ENCODE data around the gene SIN3B. TPM values are rescaled to one million over a fixed set of nuclear protein-coding genes. Genes with fewer than 3 reads are reported as not detected.
A peak's percentile ranks its signal among the peaks of the same experiment; 100 is the strongest.

The SIN3B gene
- total and polyA plus RNA-seq, 9 of the 15 experiments (the other 6 are each of a cell fraction or from before 2014, with no cell fraction given): 0.51 to 34.2 (median 14.3) TPM

- TF ChIP-seq THAP7 (CRISPR knock-in tag; IDR thresholded peaks at IDR 0.05): no peak
- TF ChIP-seq KDM5B (IDR thresholded peaks at IDR 0.05; ENCODE audit: insufficient replicate concordance, low read depth, low read length): no peak
- TF ChIP-seq ZNF165 (CRISPR knock-in tag; IDR thresholded peaks at IDR 0.05; ENCODE audit: borderline replicate concordance): no peak
- no peak for TF ChIP-seq ZNF239 (CRISPR knock-in tag; IDR thresholded peaks at IDR 0.05)
- no peak for TF ChIP-seq ZNF507 (tag; conservative IDR thresholded peaks at IDR 0.05)
- no peak for TF ChIP-seq ZSCAN32 (CRISPR knock-in tag; IDR thresholded peaks at IDR 0.05)
- TF ChIP-seq REST (IDR thresholded peaks at IDR 0.05; ENCODE audit: borderline replicate concordance): peak; percentile 27; the same call in 1 of the 2 replicates
- TF ChIP-seq REST (CRISPR knock-in tag; IDR thresholded peaks at IDR 0.05; ENCODE audit: low read depth): no peak
- no peak for TF ChIP-seq ZBTB12 (CRISPR knock-in tag; IDR thresholded peaks at IDR 0.05)
- no peak for TF ChIP-seq KAT7 (CRISPR knock-in tag; IDR thresholded peaks at IDR 0.05; ENCODE audit: borderline replicate concordance)
- TF ChIP-seq PREB (CRISPR knock-in tag; IDR thresholded peaks at IDR 0.05): no peak
- TF ChIP-seq, protein P1, sequence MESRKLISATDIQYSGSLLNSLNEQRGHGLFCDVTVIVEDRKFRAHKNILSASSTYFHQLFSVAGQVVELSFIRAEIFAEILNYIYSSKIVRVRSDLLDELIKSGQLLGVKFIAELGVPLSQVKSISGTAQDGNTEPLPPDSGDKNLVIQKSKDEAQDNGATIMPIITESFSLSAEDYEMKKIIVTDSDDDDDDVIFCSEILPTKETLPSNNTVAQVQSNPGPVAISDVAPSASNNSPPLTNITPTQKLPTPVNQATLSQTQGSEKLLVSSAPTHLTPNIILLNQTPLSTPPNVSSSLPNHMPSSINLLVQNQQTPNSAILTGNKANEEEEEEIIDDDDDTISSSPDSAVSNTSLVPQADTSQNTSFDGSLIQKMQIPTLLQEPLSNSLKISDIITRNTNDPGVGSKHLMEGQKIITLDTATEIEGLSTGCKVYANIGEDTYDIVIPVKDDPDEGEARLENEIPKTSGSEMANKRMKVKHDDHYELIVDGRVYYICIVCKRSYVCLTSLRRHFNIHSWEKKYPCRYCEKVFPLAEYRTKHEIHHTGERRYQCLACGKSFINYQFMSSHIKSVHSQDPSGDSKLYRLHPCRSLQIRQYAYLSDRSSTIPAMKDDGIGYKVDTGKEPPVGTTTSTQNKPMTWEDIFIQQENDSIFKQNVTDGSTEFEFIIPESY (CRISPR knock-in tag; IDR thresholded peaks at IDR 0.05): peak; percentile 91
Observed at GRCh38 chr19:16875584-16876555, 46.7 kb downstream of the SIN3B start (continued).
